HK-2 (cell line): ENCODE results near the gene GARIN5A.
A peak's percentile ranks its signal among the peaks of the same experiment; 100 is the strongest.

Experiments
- DNase-seq: peaks from one replicate; pipeline ENCODE4 v3.0.0-alpha.2; 2018; ENCODE audit not compliant: unreplicated experiment

GARIN5A gene

DNA sequence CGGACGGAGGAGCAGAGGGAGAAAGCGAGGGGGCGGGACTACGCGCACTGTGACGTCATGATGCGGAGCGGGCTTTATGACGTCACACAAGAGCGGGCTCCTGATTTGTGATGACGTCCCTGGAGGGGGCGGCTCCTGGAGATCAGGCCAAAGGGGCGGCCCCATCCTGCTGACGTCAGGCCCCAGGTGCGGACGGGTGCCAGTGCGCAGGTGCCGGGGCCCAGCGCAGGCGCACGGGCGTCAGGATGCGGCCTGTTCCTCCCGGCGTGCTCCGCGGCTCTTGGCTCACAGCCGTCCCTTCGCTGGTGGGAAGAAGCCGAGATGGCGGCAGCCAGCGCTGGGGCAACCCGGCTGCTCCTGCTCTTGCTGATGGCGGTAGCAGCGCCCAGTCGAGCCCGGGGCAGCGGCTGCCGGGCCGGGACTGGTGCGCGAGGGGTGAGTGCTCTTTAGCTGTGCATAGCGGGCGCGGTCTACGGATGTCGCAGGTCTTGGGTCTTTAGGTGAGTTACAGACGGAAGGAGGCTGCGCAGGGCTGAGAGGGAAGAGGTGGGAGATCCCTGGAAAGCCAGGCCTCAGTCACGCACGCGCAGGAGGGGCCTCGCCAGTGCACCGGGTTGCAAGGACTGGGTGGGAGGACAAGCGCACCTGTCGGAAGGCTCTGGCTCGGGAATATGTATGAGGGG, at the start of gene GARIN5A, which contains the start of gene EMC10:
Gene GARIN5A, minus strand, starts transcription at position 625 of the 683 bp plus-strand sequence. Its CDS starts 460 bp downstream, at position 165.
Gene EMC10, plus strand, starts transcription at position 284 of the 683 bp plus-strand sequence. Its CDS starts 38 bp downstream, at position 322.
- DNase-seq: no peak

DNA sequence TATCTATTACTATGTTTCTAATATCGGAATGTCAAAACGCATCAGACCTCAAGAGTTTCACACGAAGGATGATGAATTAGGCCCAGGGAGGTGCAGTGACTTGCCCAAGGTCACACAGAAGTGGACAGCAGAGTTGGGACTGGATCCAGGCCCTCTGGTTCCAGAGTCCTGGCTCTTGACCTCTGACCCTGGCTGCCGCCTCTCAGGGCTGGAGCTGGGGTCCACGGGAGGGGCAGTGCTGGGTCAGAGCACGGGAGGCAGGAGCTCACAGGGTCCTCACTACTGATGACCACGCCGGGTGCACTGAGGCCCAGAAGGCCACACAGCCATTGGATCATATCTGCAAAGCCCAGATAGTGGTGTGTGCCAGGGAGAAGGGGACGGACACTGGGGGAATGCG, 46.2 kb upstream of the GARIN5A start:
- no peak for DNase-seq

DNA sequence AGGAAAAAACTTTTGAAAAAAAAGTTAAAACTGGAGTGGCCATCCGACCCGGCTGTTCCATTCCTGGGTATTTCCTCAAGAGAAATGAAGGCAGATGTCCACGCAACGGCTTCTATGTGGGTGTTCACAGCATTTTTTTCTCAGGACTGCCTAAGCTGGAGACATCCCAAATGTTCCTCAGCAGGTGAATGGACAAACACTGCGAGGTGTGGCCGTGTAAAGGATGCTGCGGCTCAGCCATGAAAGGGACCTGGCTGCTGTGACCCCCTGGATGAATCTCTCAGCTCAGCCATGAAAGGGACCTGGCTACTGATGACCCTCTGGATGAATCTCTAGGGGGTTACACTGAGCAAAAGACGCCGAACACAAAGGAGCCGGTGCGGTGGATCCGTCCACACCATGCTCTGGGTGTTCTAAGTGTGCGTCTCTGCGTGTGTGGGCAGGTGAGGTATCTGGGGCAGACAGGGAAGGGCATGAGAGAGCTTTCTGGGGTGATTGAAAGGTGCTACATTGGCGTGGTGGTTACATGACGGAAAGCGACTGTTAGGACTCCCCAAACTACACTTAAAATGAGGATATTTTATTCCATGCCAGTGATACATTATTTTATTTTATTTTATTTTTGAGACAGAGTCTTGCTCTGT, 44.3 kb upstream of the GARIN5A start:
- DNase-seq: no peak

DNA sequence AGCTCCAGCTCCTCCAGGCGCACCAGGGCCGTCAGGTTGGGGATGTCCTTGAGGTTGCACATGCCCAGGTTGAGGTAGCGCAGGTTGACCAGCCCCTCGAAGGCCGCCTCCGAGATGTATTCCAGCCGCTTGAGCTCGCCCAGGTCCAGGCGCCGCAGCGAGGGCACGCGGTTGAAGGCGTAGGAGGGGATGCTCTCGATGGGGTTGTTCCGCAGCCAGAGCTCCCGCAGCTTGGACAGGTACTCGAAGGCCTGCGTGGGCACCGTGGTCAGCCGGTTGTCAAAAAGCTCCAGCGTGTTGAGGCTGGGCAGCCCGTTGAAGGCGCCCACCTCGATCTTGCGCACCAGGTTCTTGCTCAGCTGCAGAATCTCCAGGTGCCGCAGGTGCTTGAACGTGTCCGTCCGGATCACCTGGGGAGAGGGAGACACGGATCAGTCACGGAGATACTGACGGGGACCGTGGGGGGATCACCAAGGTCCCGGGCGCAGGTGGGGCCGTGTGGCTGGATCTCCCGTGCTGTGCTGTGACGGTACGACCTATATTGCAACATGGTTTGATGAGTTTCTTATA, 42.4 kb upstream of the GARIN5A start:
- no peak for DNase-seq

DNA sequence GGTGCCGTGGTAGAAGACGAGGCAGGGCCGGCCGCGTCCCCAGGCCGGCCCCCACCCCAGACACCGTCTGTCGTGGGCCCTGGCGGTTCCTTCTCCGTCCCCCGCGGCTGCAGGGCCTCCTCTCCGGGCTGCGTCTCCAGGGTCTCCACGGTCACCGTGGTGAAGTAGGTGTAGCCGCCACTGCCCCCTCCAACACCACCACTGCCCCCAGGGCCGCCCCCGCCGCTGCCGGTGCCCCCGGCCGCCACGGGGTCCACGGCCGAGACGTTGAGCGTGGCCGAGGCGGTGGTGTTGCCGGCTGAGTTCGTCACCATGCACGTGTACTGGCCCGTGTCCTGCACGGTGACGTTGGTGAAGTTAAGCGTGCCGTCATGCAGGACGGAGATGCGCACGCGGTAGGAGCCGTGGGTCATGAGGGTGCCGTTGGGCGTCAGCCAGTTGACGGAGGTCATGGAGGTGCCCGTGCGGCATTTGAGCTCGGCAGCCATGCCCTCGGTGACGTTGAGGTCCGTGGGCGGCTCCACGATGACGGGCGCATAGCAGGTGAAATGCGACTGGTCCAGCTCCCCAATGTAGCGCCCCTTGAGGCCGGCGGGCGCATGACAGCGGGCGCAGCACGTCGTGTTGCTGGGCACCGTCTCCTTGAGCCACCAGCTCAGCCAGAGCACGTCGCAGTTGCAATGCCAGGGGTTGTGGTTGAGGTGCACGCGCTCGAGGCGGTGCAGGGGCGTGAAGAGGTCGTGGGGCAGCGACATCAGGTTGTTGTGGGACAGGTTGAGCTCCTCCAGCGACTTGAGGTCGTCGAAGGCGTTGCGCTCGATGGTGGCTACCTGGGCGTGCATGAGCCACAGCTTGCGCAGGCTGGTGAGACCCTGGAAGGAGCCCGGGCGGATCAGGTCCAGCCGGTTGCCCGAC, 41.7 kb upstream of the GARIN5A start:
- no peak for DNase-seq

DNA sequence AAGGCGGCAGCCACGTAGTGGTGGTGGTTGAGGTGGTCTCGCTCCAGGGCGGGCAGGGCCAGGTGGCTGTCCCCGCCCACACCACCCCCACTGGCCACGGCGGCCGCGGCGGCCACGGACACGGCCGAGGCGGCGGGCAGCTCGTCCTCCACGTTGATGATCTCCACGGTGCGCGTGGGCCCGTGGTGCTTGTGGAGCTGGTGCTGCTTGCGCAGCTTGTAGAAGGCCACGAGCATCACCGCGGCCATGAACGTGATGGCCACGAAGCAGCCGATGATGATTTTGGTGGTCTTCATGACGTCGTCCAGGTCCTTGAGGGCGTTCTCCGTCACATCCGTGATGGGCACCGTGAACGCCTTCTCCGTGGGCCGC, 41.0 kb upstream of the GARIN5A start:
- no peak for DNase-seq

DNA sequence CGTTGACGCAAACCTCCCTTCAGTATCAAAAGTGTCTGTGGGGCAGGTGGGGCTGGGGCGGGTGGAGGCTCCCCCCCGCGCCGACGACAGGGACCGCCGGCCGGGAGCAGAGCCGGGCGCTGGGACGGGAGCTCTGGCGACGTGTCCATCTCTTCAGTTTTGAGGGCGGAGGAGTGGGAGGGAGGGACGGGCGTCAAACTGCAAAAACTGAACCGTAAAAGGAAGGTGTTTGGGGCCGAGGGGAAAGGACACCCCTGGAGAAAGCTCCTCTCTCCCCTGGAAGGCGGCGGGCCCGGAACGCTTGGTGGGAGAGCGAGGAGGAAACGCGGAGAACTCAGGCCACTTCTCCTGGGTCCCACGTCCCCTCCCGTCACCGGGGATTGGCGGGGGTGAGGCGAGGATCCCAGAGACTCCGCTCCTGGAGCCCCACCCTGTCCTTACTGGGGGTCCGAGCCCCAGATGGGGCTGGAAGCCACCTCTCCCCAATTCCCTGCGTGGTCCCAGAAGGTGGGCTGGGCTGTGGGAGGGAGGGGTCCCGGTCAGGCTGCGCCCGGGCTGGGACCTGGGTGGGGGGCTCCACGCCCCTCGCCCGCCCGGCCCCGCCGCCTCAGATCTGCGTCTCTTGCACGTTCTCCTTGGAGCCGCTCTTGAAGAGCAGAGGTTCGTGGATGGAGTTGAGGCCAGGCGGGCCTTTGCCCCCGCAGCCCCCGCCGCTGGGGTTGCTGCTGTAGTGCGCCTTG, 40.5 kb upstream of the GARIN5A start:
- DNase-seq: no peak

DNA sequence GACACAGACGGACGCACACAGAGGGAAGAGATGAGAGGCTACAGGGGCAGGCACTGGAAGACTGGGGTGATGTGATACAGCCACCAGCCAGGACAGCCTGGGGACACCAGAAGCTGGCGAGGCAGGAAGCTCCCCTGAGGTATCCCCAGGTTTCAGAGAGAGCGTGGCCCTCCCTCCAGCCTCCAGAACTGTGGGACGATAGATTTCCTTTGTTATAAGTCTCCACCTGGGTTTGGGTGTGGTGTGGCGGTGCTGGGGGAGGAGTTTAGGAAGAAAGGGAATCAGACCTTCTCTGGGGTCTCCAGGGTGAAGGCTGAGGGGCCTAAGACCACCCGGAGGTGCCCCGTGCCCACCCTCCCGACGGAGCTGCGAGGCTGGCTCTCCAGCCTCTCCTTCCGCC, 39.8 kb upstream of the GARIN5A start:
- no peak for DNase-seq

DNA sequence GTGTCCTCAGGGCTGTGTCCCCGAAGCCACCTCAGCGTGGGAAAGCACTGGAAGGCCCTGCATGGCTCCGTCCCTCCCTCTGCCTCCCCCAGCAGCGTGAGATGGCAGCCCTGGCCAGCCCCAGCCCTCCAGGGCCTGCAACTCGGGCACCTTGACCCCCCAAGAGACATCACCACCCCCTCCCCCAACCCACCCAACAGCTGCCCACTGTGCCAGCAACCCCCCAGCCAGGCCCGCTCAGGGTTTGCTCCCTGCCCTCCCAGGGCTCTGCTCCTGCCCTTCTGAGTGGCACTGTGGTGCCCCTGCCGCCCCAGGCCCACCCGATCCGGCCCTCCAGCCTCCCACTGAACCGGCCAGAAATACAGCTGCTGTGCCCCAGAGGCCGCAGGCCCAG, 38.5 kb upstream of the GARIN5A start:
- no peak for DNase-seq

DNA sequence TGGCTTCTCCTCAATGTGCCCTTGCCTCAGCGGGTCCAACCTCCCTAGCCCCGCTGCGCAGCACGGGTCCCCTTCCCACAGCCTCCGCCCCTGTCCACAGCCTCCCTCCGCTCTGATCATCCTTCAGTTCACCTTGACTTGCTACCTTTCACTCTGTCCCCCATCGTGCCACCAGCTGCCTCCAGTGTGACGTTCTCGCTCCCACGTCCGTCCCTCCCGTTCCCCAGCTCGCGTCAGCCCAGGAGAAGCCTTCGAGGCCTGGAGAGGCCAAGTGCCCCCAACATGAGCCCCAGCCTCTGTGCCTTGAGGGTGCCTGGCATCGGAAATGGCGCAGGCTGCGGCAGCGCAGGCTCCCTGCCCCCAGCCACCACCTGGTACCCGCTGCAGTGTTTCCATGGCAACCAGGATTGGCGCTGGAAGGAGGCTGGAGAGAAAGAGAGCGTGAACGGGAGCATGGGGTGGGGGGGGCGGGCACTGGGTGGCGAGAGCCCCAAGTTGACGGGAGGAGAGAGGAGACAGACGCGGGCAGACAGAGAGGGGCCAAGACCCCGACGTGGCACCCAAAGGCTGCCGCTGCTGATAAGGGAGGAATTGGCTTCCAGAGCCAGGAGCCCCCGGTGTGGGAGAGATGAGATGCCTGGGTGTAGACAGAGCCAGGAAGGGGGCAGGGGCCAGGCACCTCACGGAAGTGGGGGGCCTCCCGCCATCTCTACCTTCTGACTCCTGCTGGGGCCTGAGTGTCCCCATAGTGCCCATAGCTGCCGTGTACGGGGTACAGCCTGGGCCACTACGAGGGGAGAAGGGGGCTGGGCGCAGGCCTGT, 37.9 kb upstream of the GARIN5A start:
- no peak for DNase-seq

DNA sequence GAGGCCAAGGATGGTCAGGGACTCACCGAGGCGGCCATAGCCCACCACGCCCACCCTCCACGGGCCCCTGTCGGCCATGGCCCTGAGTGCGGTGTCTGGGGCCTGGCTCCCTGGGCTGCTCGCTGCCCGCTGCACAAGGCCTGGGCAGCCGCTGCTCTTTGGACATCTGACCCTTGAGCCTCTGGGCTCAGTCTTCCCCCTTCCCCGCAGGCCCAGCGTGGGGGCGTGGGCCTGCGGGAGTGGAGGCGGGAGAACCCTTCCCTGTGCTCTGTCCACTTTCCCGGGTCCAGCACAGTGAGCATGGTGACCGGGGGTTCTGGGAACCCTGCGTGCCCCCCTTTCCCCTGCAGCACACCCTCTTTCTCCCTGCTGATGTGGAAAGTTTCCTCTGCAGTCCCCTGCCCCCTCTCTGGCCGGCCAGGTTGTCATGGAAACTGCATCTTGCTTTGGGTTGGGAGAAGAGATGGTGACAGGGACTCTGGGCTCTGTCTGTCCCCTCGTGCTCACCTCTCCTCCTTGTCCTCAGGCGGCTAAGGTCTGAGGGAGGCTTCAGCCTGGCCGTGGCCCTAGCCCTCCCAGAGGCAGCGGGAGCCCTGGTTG, 37.2 kb upstream of the GARIN5A start, which contains the start of gene ASPDH:
Gene ASPDH, minus strand, starts transcription at position 168 of the 600 bp plus-strand sequence. Its CDS starts 90 bp downstream, at position 78.
- DNase-seq: no peak

DNA sequence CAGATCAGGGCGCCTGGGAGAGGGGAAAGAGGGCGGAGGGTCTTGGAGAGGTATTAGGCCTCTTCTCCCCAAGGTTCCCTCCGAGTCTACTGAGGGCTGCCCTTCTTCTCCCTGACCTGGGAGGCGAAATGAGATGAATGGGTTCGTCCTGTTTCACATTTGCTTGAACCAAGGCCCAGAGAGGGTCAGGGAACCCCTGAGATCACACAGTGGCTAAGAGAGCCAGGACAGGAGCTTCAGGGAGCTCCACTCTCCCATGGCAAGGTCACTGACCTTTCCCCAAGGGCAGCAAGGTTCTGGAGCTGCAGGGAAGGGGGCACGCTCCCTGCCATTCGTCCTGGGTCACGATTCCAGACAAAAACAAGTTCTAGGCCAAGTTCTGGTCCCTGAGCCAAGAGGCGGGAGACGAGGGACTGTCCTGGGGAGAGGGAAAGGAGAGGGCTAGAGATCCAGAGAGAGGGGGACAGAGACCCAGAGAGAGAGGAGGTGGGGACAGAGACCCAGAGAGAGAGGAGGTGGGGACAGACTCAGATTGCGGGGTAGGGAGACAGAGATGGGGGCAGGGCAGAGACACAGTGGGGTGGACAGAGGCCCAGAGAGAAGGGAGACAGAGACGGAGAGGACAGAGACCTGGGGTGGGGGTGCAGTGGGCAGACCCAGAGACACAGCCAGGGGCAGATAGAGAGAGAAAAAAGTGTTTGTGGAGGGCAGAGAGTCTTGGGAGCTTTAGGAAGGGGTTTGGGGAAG, 36.5 kb upstream of the GARIN5A start:
- no peak for DNase-seq

DNA sequence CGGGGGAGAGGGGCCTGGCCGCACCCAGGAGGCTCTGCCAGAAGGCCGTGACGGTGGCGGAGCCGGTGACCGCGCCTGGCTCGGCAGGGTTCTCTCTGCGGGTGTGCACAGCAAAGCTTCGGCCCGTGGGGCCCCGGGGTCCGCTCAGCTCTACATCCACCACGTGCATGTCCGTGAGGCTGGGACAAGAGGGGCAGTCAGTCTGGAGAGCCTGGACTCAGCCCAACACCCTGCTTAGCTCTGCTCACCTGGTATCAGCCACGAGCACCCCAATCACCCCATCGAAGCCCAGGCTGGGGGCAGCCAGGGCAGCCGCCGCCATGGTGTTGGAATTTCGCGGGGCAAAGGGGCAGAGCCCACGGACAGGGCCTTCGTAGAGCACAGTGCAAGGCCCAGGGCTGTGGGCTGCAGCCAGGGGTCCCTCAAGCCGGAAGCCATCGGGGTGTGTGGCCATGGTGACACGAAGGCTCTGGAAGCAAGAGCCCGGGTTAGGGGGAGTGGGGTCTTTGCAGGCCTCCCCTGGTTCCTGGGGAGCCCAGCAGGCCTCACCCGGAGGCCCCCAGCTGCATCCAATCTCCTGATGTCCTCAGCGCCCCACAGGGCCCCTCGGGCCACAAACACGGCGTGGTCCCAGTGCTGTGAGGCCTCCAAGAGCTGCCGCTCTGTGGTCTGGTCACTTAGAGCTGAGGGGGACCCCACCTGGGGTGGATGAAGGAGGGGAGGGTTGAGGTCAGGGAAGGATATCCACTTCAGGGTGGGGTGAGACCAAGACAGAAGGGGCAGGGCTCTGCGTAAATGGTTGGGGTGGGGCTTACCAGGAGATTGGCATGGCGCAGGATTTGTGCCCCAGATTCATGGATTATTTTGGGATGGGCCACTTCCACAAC, 35.7 kb upstream of the GARIN5A start:
- DNase-seq: no peak

DNA sequence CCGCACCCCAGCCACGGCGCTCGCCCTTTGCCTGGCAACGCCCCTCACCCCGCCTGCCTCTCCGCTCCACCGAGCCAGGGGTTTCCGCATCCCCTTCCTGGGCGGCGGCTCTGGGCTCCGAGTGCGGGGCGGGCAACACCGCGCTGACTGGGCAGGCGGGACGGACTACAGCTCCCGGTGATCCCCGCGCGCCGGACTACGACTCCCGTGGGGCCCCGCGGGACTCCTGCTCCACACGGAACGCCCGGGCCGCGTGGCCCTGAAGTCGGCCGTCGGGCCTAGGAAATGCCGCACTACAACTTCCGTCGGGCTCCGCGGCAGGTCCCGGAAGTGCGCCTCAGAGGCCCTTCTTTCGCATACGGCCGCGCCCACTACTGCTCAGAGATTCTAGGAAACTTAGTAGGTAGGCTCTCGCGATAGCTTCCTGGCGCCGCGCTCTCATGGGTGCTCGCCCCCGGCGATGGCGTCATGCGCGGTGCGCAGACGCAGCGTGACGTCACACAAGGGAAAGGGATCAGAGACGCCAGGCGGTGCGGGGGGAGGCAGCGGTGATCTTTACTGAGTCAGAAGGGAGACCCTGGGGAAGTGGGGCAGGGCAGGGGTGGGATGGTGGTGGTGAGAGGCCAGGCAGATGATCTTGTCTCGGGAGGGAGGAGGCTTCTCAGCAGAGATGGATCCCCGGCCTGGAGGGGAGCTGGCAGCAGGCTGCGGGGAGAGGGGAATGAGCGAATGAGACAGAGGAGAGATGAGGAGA, 34.6 kb upstream of the GARIN5A start, which contains the start of gene JOSD2:
Gene JOSD2, minus strand, starts transcription at position 123 of the 754 bp plus-strand sequence. CDS start 760 bp downstream, outside the sequence.
- DNase-seq: peak; percentile 98

DNA sequence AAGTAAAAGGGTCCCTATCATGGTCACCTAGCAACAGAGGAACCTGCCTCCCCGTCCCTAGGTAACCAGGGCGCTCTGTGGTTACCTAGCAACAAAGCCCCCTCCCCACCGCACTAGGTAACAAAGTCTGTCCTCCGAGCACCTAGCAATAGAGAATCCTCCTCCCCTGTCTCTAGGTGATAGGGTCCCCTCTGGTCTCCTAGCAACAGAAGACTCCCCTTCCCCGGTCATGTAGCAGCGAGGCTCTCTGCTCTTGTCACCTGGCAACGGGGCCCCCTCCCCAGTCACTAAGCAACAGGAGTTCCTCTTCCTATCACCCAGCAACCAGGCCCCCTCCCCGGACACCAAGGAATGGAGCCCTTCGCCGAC, 34.0 kb upstream of the GARIN5A start:
- no peak for DNase-seq

DNA sequence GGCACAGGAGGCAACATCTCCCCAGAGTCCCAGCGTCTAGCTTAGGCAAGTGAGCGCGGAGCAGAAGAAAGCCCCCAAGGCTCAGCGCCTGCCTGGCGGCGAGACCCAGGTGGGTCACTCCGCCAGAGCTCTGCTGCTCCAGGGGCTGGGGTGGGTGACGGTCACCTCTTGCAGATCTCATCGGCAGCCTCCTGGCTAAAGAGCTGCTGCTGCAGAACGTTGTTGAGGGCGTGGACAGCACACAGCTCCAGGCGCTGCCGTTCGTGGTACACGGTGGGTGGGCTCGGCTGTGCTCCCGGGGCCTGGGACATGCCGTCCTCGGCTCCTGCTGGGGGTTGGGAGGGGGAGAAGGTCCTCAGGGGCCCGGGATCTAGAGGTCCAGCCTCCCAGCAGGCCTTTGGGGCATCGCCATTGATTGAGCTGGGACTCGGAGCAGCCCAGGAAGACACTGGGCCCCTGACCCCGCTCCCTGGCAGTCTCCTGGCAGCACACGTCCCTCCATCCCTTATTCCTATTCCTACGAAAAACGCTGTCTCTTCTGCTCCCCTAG, 33.5 kb upstream of the GARIN5A start:
- DNase-seq: no peak

DNA sequence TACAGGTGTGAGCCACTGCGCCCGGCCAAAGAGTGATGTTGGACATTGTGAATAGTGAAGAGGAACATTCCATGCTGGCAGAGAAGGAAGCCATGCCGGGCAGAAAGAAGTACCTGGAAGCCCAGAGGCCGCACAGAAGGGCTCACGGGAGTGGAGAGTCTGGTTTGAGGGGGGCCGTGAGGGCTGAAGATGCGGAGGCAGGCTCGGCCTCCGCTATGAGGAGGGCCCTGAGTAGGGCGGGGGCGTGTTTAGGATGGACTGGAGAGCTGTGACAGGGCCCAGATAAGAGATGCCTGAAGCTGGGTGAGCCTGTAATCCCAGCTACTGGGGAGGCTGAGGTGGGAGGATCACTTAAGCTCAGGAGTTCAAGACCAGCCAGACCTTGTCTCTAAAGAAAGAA, 32.7 kb upstream of the GARIN5A start:
- no peak for DNase-seq
